SKM-1 treated with dmso at 0.1 percent for 144 hours (cell line): ENCODE data around the gene LSP1.
"Not testable (repeated sequence)": the region's sequence is repeated elsewhere in the genome, so short reads cannot be mapped to it uniquely, and the experiment has no call there.

Experiments used
- DNase-seq: peaks from one replicate; lab custom pipeline; 2025; ENCODE audit not compliant: unreplicated experiment; lab: John Stamatoyannopoulos, UW

LSP1 gene

GRCh38 chr11:1852877-1853276 is at the start of gene LSP1:
Gene LSP1, plus strand, starts transcription at chr11:1853084. Its CDS starts 61 bp downstream, at chr11:1853145.
- peak; percentile 95 for DNase-seq

- DNase-seq, result no peak
Observed at GRCh38 chr11:1803246-1803645, 49.6 kb upstream of the LSP1 start.

GRCh38 chr11:1803835-1804519 is 48.9 kb upstream of the LSP1 start:
- not testable (repeated sequence) for DNase-seq

GRCh38 chr11:1805525-1805924 is 47.4 kb upstream of the LSP1 start:
- DNase-seq, result no peak

- no peak for DNase-seq
Observed at GRCh38 chr11:1807264-1807995, 45.5 kb upstream of the LSP1 start.

GRCh38 chr11:1810761-1811160 is 42.1 kb upstream of the LSP1 start:
- peak; percentile 75 for DNase-seq

- no peak for DNase-seq
Observed at GRCh38 chr11:1812274-1812673, 40.6 kb upstream of the LSP1 start.

GRCh38 chr11:1812801-1813200 is 40.1 kb upstream of the LSP1 start:
- DNase-seq, result no peak

GRCh38 chr11:1813356-1813755 is 39.5 kb upstream of the LSP1 start:
- DNase-seq, result not testable (repeated sequence)

- no peak for DNase-seq
Observed at GRCh38 chr11:1814691-1815090, 38.2 kb upstream of the LSP1 start.

- DNase-seq, result no peak
Observed at GRCh38 chr11:1815311-1815710, 37.6 kb upstream of the LSP1 start.

GRCh38 chr11:1815751-1816150 is 37.1 kb upstream of the LSP1 start:
- no peak for DNase-seq

- DNase-seq, result no peak
Observed at GRCh38 chr11:1817000-1817399, 35.9 kb upstream of the LSP1 start.

GRCh38 chr11:1817511-1817910 is 35.4 kb upstream of the LSP1 start:
- DNase-seq, result no peak

- no peak for DNase-seq
Observed at GRCh38 chr11:1819074-1819473, 33.8 kb upstream of the LSP1 start.

GRCh38 chr11:1820463-1821325 is 32.2 kb upstream of the LSP1 start:
- DNase-seq, result no peak

GRCh38 chr11:1821562-1821961 is 31.3 kb upstream of the LSP1 start:
- DNase-seq, result no peak

GRCh38 chr11:1822648-1823375 is 30.1 kb upstream of the LSP1 start:
- DNase-seq, result no peak

- no peak for DNase-seq
Observed at GRCh38 chr11:1823376-1824220, 29.3 kb upstream of the LSP1 start.
